Endothelial cell of umbilical vein (primary cell): ENCODE results near the gene MDFI.

Source experiments
- POLR2A ChIP-seq: IDR thresholded peaks from 2 replicates; pipeline ENCODE4 v1.6.1; 2012; ENCODE audit warnings: low read depth, mild to moderate bottlenecking, control low read depth, low read length
- TF ChIP-seq, protein P1 (sequence below), 2 donors: IDR thresholded peaks; 1 replicate in 1 of 2; 2 replicates in 1 of 2; pipeline ENCODE4 v1.5.1; 2011; ENCODE audit warnings: low read length in 2 of 2, mild to moderate bottlenecking in 2 of 2, moderate library complexity in 2 of 2, control low read depth in 1 of 2, inconsistent platforms in 1 of 2, low read depth in 1 of 2; ENCODE audit not compliant: insufficient read depth in 1 of 2; ENCODE audit errors: extremely low read depth in 1 of 2

DNA sequence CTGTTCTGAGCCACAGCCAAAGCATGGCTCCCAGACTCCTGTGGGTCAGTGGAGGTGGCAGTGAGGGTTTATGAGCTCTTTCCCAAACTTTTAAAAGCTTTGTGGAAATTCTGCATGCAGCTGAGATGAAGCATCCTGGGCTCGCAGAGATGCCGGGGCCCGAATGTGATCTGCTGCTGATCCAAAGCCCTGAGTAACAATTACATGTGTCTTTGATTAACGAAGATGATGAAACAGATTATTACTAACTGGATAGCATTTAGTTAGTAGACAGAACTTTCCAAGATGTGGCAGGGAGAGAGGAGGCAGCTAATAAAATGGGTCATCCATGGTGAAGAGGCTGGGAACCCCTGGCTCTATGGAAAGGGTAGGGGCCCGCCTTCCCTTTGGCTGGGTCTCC lies 43.9 kb upstream of the MDFI start:
- no peak for TF ChIP-seq POLR2A
- TF ChIP-seq, protein P1, sequence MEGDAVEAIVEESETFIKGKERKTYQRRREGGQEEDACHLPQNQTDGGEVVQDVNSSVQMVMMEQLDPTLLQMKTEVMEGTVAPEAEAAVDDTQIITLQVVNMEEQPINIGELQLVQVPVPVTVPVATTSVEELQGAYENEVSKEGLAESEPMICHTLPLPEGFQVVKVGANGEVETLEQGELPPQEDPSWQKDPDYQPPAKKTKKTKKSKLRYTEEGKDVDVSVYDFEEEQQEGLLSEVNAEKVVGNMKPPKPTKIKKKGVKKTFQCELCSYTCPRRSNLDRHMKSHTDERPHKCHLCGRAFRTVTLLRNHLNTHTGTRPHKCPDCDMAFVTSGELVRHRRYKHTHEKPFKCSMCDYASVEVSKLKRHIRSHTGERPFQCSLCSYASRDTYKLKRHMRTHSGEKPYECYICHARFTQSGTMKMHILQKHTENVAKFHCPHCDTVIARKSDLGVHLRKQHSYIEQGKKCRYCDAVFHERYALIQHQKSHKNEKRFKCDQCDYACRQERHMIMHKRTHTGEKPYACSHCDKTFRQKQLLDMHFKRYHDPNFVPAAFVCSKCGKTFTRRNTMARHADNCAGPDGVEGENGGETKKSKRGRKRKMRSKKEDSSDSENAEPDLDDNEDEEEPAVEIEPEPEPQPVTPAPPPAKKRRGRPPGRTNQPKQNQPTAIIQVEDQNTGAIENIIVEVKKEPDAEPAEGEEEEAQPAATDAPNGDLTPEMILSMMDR (IDR thresholded peaks at IDR 0.05; ENCODE audit: extremely low read depth in 1 of 2, insufficient read depth in 1 of 2, low read depth in 1 of 2, low read length in 2 of 2), result no peak
